ENCODE data around the gene UBL4B.
A peak's percentile ranks its signal among the peaks of the same experiment; 100 is the strongest.

Gene UBL4B

GRCh38 chr1:110107867-110108469 is 4.3 kb upstream of the UBL4B start:
- H3K9me3 ChIP-seq (ENCODE audit: insufficient read depth, low read length), result no peaks in the 10 kb centered on the region
- no peak overlapping the region for H3K4me3 ChIP-seq (ENCODE audit: insufficient read length, low read depth)
- no peak overlapping the region for H3K9ac ChIP-seq (ENCODE audit: insufficient read length, low read depth)
- peaks cover 11% of the 10 kb centered on the region for H3K4me1 ChIP-seq (ENCODE audit: insufficient read depth, insufficient read length)
- TF ChIP-seq SUZ12 (IDR thresholded peaks at IDR 0.05; ENCODE audit: extremely low read depth, insufficient read depth, insufficient read length) (no peak), YY1 (IDR thresholded peaks at IDR 0.05; ENCODE audit: insufficient read depth, insufficient read length) (no peak), ZNF274 (IDR thresholded peaks at IDR 0.05; ENCODE audit: low read depth, low read length) (no peak)
- DNase-seq (ENCODE audit: low read depth, low spot score), result no peak
- no peaks in the 10 kb centered on the region for H3K27me3 ChIP-seq (ENCODE audit: insufficient read depth, insufficient read length)
- no peaks in the 10 kb centered on the region for H3K36me3 ChIP-seq (ENCODE audit: insufficient read depth, insufficient read length, low read length)

- peak; percentile 15 for DNase-seq (ENCODE audit: low read depth, low spot score)
- Histone ChIP-seq H3K9ac (ENCODE audit: insufficient read length, low read depth) (no peak overlapping the region), H3K4me3 (ENCODE audit: insufficient read length, low read depth) (no peak overlapping the region), H3K4me1 (ENCODE audit: insufficient read depth, insufficient read length) (peaks cover 11% of the 10 kb centered on the region), H3K27me3 (ENCODE audit: insufficient read depth, insufficient read length) (no peaks in the 10 kb centered on the region), H3K36me3 (ENCODE audit: insufficient read depth, insufficient read length, low read length) (no peaks in the 10 kb centered on the region), H3K9me3 (ENCODE audit: insufficient read depth, low read length) (no peaks in the 10 kb centered on the region)
- no peak for TF ChIP-seq SUZ12 (IDR thresholded peaks at IDR 0.05; ENCODE audit: extremely low read depth, insufficient read depth, insufficient read length)
- no peak for TF ChIP-seq YY1 (IDR thresholded peaks at IDR 0.05; ENCODE audit: insufficient read depth, insufficient read length)
- TF ChIP-seq ZNF274 (IDR thresholded peaks at IDR 0.05; ENCODE audit: low read depth, low read length), result no peak
Observed at GRCh38 chr1:110111081-110111480, 1.2 kb upstream of the UBL4B start.

DNA sequence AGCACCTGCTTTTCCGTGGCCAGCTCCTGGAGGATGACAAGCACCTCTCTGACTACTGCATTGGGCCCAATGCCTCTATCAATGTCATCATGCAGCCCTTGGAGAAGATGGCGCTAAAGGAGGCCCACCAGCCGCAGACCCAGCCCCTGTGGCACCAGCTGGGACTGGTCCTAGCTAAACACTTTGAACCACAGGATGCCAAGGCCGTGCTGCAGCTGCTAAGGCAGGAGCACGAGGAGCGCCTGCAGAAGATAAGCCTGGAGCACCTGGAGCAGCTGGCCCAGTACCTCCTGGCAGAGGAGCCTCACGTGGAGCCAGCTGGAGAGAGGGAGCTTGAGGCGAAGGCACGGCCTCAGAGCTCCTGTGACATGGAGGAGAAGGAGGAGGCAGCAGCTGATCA is 413 bp downstream of the UBL4B start:
- DNase-seq (ENCODE audit: low read depth, low spot score), result no peak
- Histone ChIP-seq H3K36me3 (ENCODE audit: insufficient read depth, insufficient read length, low read length) (no peaks in the 10 kb centered on the region), H3K9ac (ENCODE audit: insufficient read length, low read depth) (no peak overlapping the region), H3K4me3 (ENCODE audit: insufficient read length, low read depth) (no peak overlapping the region), H3K27me3 (ENCODE audit: insufficient read depth, insufficient read length) (no peaks in the 10 kb centered on the region), H3K4me1 (ENCODE audit: insufficient read depth, insufficient read length) (peaks cover 13% of the 10 kb centered on the region), H3K9me3 (ENCODE audit: insufficient read depth, low read length) (no peaks in the 10 kb centered on the region)
- TF ChIP-seq SUZ12 (IDR thresholded peaks at IDR 0.05; ENCODE audit: extremely low read depth, insufficient read depth, insufficient read length) (no peak), ZNF274 (IDR thresholded peaks at IDR 0.05; ENCODE audit: low read depth, low read length) (no peak), YY1 (IDR thresholded peaks at IDR 0.05; ENCODE audit: insufficient read depth, insufficient read length) (no peak)

DNA sequence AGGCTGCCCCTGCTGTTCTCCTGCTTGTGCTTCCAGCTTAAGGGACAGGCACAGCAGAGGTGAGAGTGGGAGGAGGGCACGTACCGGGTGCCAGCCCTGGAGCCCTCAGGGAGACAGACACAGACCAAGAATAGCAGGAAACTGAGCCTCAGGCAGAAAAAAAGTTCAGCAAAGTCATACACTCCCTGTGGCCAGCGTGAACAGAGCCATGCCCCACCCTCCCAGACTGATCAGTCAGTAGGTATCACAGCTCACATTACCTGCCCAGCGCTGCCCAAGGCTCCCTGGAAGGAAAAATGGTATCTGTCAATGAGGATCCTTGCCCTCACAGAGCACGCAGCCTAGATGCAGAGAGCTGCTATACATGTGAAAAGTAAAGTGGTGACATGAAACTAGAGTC is 1.3 kb downstream of the UBL4B start:
- no peaks in the 10 kb centered on the region for H3K9me3 ChIP-seq (ENCODE audit: insufficient read depth, low read length)
- no peak for DNase-seq (ENCODE audit: low read depth, low spot score)
- H3K4me3 ChIP-seq (ENCODE audit: insufficient read length, low read depth), result no peak overlapping the region
- H3K4me1 ChIP-seq (ENCODE audit: insufficient read depth, insufficient read length), result peaks cover 13% of the 10 kb centered on the region
- no peaks in the 10 kb centered on the region for H3K27me3 ChIP-seq (ENCODE audit: insufficient read depth, insufficient read length)
- no peak overlapping the region for H3K9ac ChIP-seq (ENCODE audit: insufficient read length, low read depth)
- H3K36me3 ChIP-seq (ENCODE audit: insufficient read depth, insufficient read length, low read length), result no peaks in the 10 kb centered on the region
- TF ChIP-seq YY1 (IDR thresholded peaks at IDR 0.05; ENCODE audit: insufficient read depth, insufficient read length) (no peak), ZNF274 (IDR thresholded peaks at IDR 0.05; ENCODE audit: low read depth, low read length) (no peak)

DNA sequence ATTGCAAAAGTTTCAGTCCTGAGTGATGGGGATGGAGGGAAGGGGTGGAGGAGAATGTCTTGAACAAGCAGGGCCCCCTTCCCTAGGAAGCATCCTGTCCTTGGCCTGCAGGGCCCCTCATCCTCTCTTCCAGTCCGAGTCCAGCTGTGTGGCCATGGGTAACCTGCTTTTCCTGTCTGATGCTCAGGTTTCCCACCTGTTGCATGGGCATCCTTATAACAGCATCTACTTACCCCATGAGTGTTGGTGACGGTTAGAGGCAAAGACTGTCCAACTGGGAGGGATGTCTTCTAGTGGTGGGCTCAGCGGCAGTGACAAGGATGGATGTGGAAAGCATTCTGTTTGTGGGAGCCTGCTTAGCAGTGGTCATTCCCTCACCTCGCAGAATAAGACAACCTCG is 1.9 kb downstream of the UBL4B start:
- Histone ChIP-seq H3K4me3 (ENCODE audit: insufficient read length, low read depth) (no peak overlapping the region), H3K27me3 (ENCODE audit: insufficient read depth, insufficient read length) (no peaks in the 10 kb centered on the region), H3K36me3 (ENCODE audit: insufficient read depth, insufficient read length, low read length) (no peaks in the 10 kb centered on the region), H3K4me1 (ENCODE audit: insufficient read depth, insufficient read length) (peaks cover 13% of the 10 kb centered on the region), H3K9me3 (ENCODE audit: insufficient read depth, low read length) (no peaks in the 10 kb centered on the region), H3K9ac (ENCODE audit: insufficient read length, low read depth) (no peak overlapping the region)
- no peak for DNase-seq (ENCODE audit: low read depth, low spot score)
- TF ChIP-seq YY1 (IDR thresholded peaks at IDR 0.05; ENCODE audit: insufficient read depth, insufficient read length) (no peak), ZNF274 (IDR thresholded peaks at IDR 0.05; ENCODE audit: low read depth, low read length) (no peak), SUZ12 (IDR thresholded peaks at IDR 0.05; ENCODE audit: extremely low read depth, insufficient read depth, insufficient read length) (no peak)

GRCh38 chr1:110114784-110115183 is 2.5 kb downstream of the UBL4B start:
- DNase-seq (ENCODE audit: low read depth, low spot score), result no peak
- H3K4me1 ChIP-seq (ENCODE audit: insufficient read depth, insufficient read length), result peaks cover 13% of the 10 kb centered on the region
- no peak overlapping the region for H3K9ac ChIP-seq (ENCODE audit: insufficient read length, low read depth)
- TF ChIP-seq YY1 (IDR thresholded peaks at IDR 0.05; ENCODE audit: insufficient read depth, insufficient read length) (no peak), SUZ12 (IDR thresholded peaks at IDR 0.05; ENCODE audit: extremely low read depth, insufficient read depth, insufficient read length) (no peak), ZNF274 (IDR thresholded peaks at IDR 0.05; ENCODE audit: low read depth, low read length) (no peak)
- H3K27me3 ChIP-seq (ENCODE audit: insufficient read depth, insufficient read length), result no peaks in the 10 kb centered on the region
- H3K36me3 ChIP-seq (ENCODE audit: insufficient read depth, insufficient read length, low read length), result no peaks in the 10 kb centered on the region
- no peaks in the 10 kb centered on the region for H3K9me3 ChIP-seq (ENCODE audit: insufficient read depth, low read length)
- no peak overlapping the region for H3K4me3 ChIP-seq (ENCODE audit: insufficient read length, low read depth)

- Histone ChIP-seq H3K4me1 (ENCODE audit: insufficient read depth, insufficient read length) (peaks cover 4% of the 10 kb centered on the region), H3K36me3 (ENCODE audit: insufficient read depth, insufficient read length, low read length) (no peaks in the 10 kb centered on the region), H3K9ac (ENCODE audit: insufficient read length, low read depth) (no peak overlapping the region), H3K4me3 (ENCODE audit: insufficient read length, low read depth) (no peak overlapping the region), H3K27me3 (ENCODE audit: insufficient read depth, insufficient read length) (no peaks in the 10 kb centered on the region), H3K9me3 (ENCODE audit: insufficient read depth, low read length) (peaks cover 19% of the 10 kb centered on the region)
- no peak for DNase-seq (ENCODE audit: low read depth, low spot score)
- no peak for TF ChIP-seq YY1 (IDR thresholded peaks at IDR 0.05; ENCODE audit: insufficient read depth, insufficient read length)
- no peak for TF ChIP-seq SUZ12 (IDR thresholded peaks at IDR 0.05; ENCODE audit: extremely low read depth, insufficient read depth, insufficient read length)
- TF ChIP-seq ZNF274 (IDR thresholded peaks at IDR 0.05; ENCODE audit: low read depth, low read length), result no peak
Observed at GRCh38 chr1:110118636-110119396, 6.6 kb downstream of the UBL4B start.

Data from NT2/D1 (cell line).